NCI-H1092 treated with DMSO at 0.1 percent for 48 hours (cell line): Measurements from ENCODE around the gene ARF1.

Source experiments
- DNase-seq: peaks from one replicate; lab custom pipeline; 2025; lab: John Stamatoyannopoulos, UW

ARF1 gene

GRCh38 chr1:228071839-228072657, 10.5 kb upstream of the ARF1 start:
- DNase-seq, result no peak

GRCh38 chr1:228072658-228073043, 9.9 kb upstream of the ARF1 start:
- DNase-seq, result no peak

- DNase-seq, result no peak
Observed at GRCh38 chr1:228073061-228073856, 9.2 kb upstream of the ARF1 start.

GRCh38 chr1:228073857-228074545, 8.5 kb upstream of the ARF1 start:
- DNase-seq, result peak; percentile 23

GRCh38 chr1:228074954-228075730, 7.4 kb upstream of the ARF1 start:
- no peak for DNase-seq

- no peak for DNase-seq
Observed at GRCh38 chr1:228075801-228076271, 6.7 kb upstream of the ARF1 start.

- no peak for DNase-seq
Observed at GRCh38 chr1:228076796-228077430, 5.6 kb upstream of the ARF1 start.

GRCh38 chr1:228077565-228078330, 4.8 kb upstream of the ARF1 start:
- DNase-seq, result no peak

GRCh38 chr1:228079013-228079412, 3.5 kb upstream of the ARF1 start:
- DNase-seq, result no peak

GRCh38 chr1:228079601-228080263, 2.8 kb upstream of the ARF1 start:
- DNase-seq, result no peak

GRCh38 chr1:228081144-228081543, 1.4 kb upstream of the ARF1 start:
- DNase-seq, result no peak

GRCh38 chr1:228081578-228082213, 812 bp upstream of the ARF1 start:
- peak; percentile 34 for DNase-seq

GRCh38 chr1:228082918-228083870, 686 bp downstream of the ARF1 start:
- DNase-seq, result peak; percentile 48

GRCh38 chr1:228083871-228084278, 1.4 kb downstream of the ARF1 start:
- DNase-seq, result no peak

GRCh38 chr1:228084325-228084724, 1.8 kb downstream of the ARF1 start:
- no peak for DNase-seq

- no peak for DNase-seq
Observed at GRCh38 chr1:228084797-228085196, 2.3 kb downstream of the ARF1 start.

GRCh38 chr1:228085287-228085951, 2.9 kb downstream of the ARF1 start:
- no peak for DNase-seq

- no peak for DNase-seq
Observed at GRCh38 chr1:228087771-228088251, 5.3 kb downstream of the ARF1 start.
